Adrenal gland (tissue), 12 donors: ENCODE data around the gene RC3H1. TPM values are rescaled to one million over a fixed set of nuclear protein-coding genes. Genes with fewer than 3 reads are reported as not detected.

Experiments used
- DNase-seq, 7 donors: peaks; one replicate each; pipeline ENCODE4 v3.0.0-alpha.2; 2019 to 2020
- H3K27ac ChIP-seq, 5 donors: fragments of 200-600 bp; sonication (generic) in 4 of 5; 1 replicate in 3 of 5; 2 replicates in 2 of 5; pipeline versions ENCODE4 v1.5.1 to v1.8.0; 2016 to 2020; ENCODE audit warnings: mild to moderate bottlenecking in 1 of 5
- H3K27me3 ChIP-seq: fragments of 200-600 bp; 2 replicates; pipeline ENCODE4 v1.8.0; 2021
- H3K36me3 ChIP-seq, 2 donors: fragments of 200-600 bp; replicated peaks in 1 of 2; 1 replicate in 1 of 2; 2 replicates in 1 of 2; pipeline versions ENCODE4 v1.5.1 to v1.8.0; 2018 to 2022
- H3K4me1 ChIP-seq, 2 donors: fragments of 200-600 bp; replicated peaks in 1 of 2; 1 replicate in 1 of 2; 2 replicates in 1 of 2; pipeline versions ENCODE4 v1.5.1 to v1.8.0; 2018 to 2021
- H3K4me3 ChIP-seq, 4 donors: fragments of 200-600 bp; sonication (generic) in 3 of 4; one replicate each; pipeline ENCODE4 v1.5.1; 2016 to 2018
- H3K9me3 ChIP-seq, 3 donors: fragments of 200-600 bp; sonication (generic) in 1 of 3; replicated peaks in 1 of 3; 1 replicate in 2 of 3; 2 replicates in 1 of 3; pipeline versions ENCODE4 v1.5.1 to v1.8.0; 2016 to 2021
- CTCF ChIP-seq, 6 experiments: fragments of 450-650 bp in 4 of 6; fragments of 200-600 bp in 2 of 6; sonication (generic) in 1 of 6; IDR thresholded peaks; 1 replicate in 5 of 6; 2 replicates in 1 of 6; pipeline versions ENCODE4 v1.5.1 to v1.8.0; 2016 to 2021; ENCODE audit warnings: antibody characterized with exemption in 6 of 6, mild to moderate bottlenecking in 2 of 6, moderate library complexity in 1 of 6
- POLR2A ChIP-seq, 2 donors: fragments of 450-650 bp; IDR thresholded peaks; one replicate each; pipeline ENCODE4 v1.6.1; 2017; ENCODE audit warnings: antibody characterized with exemption in 2 of 2, mild to moderate bottlenecking in 2 of 2, moderate library complexity in 1 of 2
- WGBS, 4 donors: extraction: QIAGEN DNeasy Blood & Tissue Kit in 2 of 4; methylation state at CpG; one replicate each; pipeline versions ENCODE4 v1.1.5 to v1.1.7; 2013 to 2017; 5-methylcytosine and 5-hydroxymethylcytosine counted together
- intact Hi-C, 2 donors: fragments of 100-400 bp; cut with DNase I; formaldehyde crosslinking; loops; one replicate each; pipeline versions ENCODE4 v1.14.1 to v1.15.0; 2022 to 2023
- polyA plus RNA-seq, 3 donors: library from polyadenylated mRNA; stranded (reverse); fragments of 200-250 nt in 2 of 3; fragments of 350-450 nt in 1 of 3; fragmentation: Illumina TruSeq in 1 of 3; extraction: RNeasy Lipid Tissue Mini Kit (QIAGEN cat#74804) in 1 of 3; gene quantifications; one replicate each; pipeline ENCODE4 v1.2.3, GENCODE V29; 2013 to 2014
- total RNA-seq, 9 donors: library from RNA; depleted of rRNA in 4 of 9; stranded (reverse); fragments of >200 nt in 4 of 9; fragments of 120-200 nt in 1 of 9; fragmentation: NEBNext Ultra II Directional in 1 of 9; extraction: Animal tissue kit (Norgen Biotek cat#: 25700) in 1 of 9; gene quantifications; one replicate each; pipeline versions ENCODE4 v1.1.0 to v1.2.4, GENCODE V29; 2013 to 2023
- donor health status: healthy with polysubstance abuse.
- donor health status: Bipolar disorder and iron deficiency.
- donor health status: DM: yes; HTN: yes; CAD: no.
- donor health status: DM: no; HTN: no; CAD: no.
- donor health status: DM: no; HTN: no; CAD: no.
- donor health status: DM: yes; HTN: yes; CAD: no.

RC3H1 gene
- total and polyA plus RNA-seq, 12 donors = 3.6 to 36.2 (median 23.9) TPM

GRCh38 chr1:174005032-174005431 is 17.1 kb downstream of the RC3H1 start:
- 6 to 16% (median 13%) methylated on average over 2 of the region's 2 CpGs for WGBS, 4 donors
- no peak overlapping the region for H3K4me3 ChIP-seq
- H3K36me3 ChIP-seq = no peaks in the 10 kb centered on the region
- peak overlapping the region in 1 of 5 donors; percentile 15 for H3K27ac ChIP-seq
- H3K4me1 ChIP-seq = peaks cover 28 to 75% of the 10 kb centered on the region in 2 donors
- intact Hi-C loops = no loop called here
- no peaks in the 10 kb centered on the region for H3K27me3 ChIP-seq
- no peak for TF ChIP-seq POLR2A (IDR thresholded peaks at IDR 0.05)
- TF ChIP-seq CTCF (IDR thresholded peaks at IDR 0.05) = no peak
- no peaks in the 10 kb centered on the region for H3K9me3 ChIP-seq
- DNase-seq = no peak

GRCh38 chr1:174003867-174004266 is 18.3 kb downstream of the RC3H1 start:
- WGBS, 4 donors = 94 to 99% (median 98%) methylated on average over 4 of the region's 4 CpGs
- Histone ChIP-seq H3K4me3 (no peak overlapping the region), H3K27ac (no peak overlapping the region), H3K36me3 (no peaks in the 10 kb centered on the region), H3K27me3 (no peaks in the 10 kb centered on the region), H3K9me3 (no peaks in the 10 kb centered on the region), H3K4me1 (peaks cover 28 to 70% of the 10 kb centered on the region in 2 donors)
- no peak for DNase-seq
- no peak for TF ChIP-seq POLR2A (IDR thresholded peaks at IDR 0.05)
- TF ChIP-seq CTCF (IDR thresholded peaks at IDR 0.05) = no peak
- intact Hi-C loops = no loop called here

- H3K4me1 ChIP-seq = peaks cover 45 to 76% of the 10 kb centered on the region in 2 donors
Measured at GRCh38 chr1:174001573-174001972, 20.6 kb downstream of the RC3H1 start.

GRCh38 chr1:174000371-174000770 is 21.8 kb downstream of the RC3H1 start:
- 35 to 49% (median 41%) methylated on average over 3 of the region's 3 CpGs for WGBS, 4 donors
- no peaks in the 10 kb centered on the region for H3K9me3 ChIP-seq
- no peaks in the 10 kb centered on the region for H3K36me3 ChIP-seq
- H3K27ac ChIP-seq = peak overlapping the region in 1 of 5 donors; percentile 38
- H3K4me3 ChIP-seq = no peak overlapping the region
- no peak for TF ChIP-seq CTCF (IDR thresholded peaks at IDR 0.05)
- no peak for TF ChIP-seq POLR2A (IDR thresholded peaks at IDR 0.05)
- no peaks in the 10 kb centered on the region for H3K27me3 ChIP-seq
- DNase-seq = no peak
- intact Hi-C loops = no loop called here
- peaks cover 38 to 66% of the 10 kb centered on the region in 2 donors for H3K4me1 ChIP-seq

More at GRCh38 chr1:174001573-174001972, 20.6 kb downstream of the RC3H1 start:
- intact Hi-C loops = no loop called here
- Histone ChIP-seq H3K36me3 (no peaks in the 10 kb centered on the region), H3K4me3 (no peak overlapping the region), H3K27ac (peak overlapping the region in 1 of 5 donors; percentile 38), H3K27me3 (no peaks in the 10 kb centered on the region), H3K9me3 (no peaks in the 10 kb centered on the region)
- no peak for DNase-seq
- 73 to 89% (median 80%) methylated on average over 3 of the region's 3 CpGs for WGBS, 4 donors
- TF ChIP-seq POLR2A (IDR thresholded peaks at IDR 0.05) (no peak), CTCF (IDR thresholded peaks at IDR 0.05) (no peak)
